Activated CD8-positive, alpha-beta memory T cell treated with anti-CD3 and anti-CD28 coated beads, Interleukin-2, amount 10 ng/mL, durations not matched to agents 7 days and 5 days (primary cell): Measurements from ENCODE around the gene ZNF14. TPM values are rescaled to one million over a fixed set of nuclear protein-coding genes. Genes with fewer than 3 reads are reported as not detected.
"Not testable (repeated sequence)": the region's sequence is repeated elsewhere in the genome, so short reads cannot be mapped to it uniquely, and the experiment has no call there.

Source experiments
- ATAC-seq: fragments of 150-1000 bp; cut with Tn5 transposase; one replicate; pipeline ENCODE4 v1.10.0; 2021; ENCODE audit warnings: moderate library complexity
- CTCF ChIA-PET: fragments of 350-600 bp; sonication (Branson Sonifier 250); formaldehyde crosslinking; loops from one replicate; lab custom pipeline; 2021; ENCODE audit warnings: antibody characterized with exemption; lab: Charles Lee
- DNase-seq: peaks from one replicate; pipeline ENCODE4 v3.0.0-alpha.2; 2020
- H3K27ac Mint-ChIP-seq: one replicate; pipeline ENCODE4 v1.8.0; 2021; ENCODE audit warnings: mild to moderate bottlenecking, mixed read lengths
- H3K27me3 Mint-ChIP-seq: one replicate; pipeline ENCODE4 v1.8.0; 2021; ENCODE audit warnings: mixed read lengths
- H3K36me3 Mint-ChIP-seq: one replicate; pipeline ENCODE4 v1.8.0; 2021; ENCODE audit warnings: mild to moderate bottlenecking, mixed read lengths
- H3K4me1 Mint-ChIP-seq: one replicate; pipeline ENCODE4 v1.8.0; 2021; ENCODE audit warnings: mixed read lengths
- H3K4me3 Mint-ChIP-seq: one replicate; pipeline ENCODE4 v1.8.0; 2021; ENCODE audit warnings: mild to moderate bottlenecking, moderate library complexity, mixed read lengths
- H3K9me3 Mint-ChIP-seq: one replicate; pipeline ENCODE4 v1.8.0; 2022; ENCODE audit warnings: low read depth, mixed read lengths
- total RNA-seq, 2 experiments: library from RNA; stranded (reverse); gene quantifications; one replicate each; pipeline ENCODE4 v1.2.3, GENCODE V29; 2021

ZNF14 gene
- total RNA-seq, 2 experiments from 2014 or later: 5.6 to 6.9 TPM

DNA sequence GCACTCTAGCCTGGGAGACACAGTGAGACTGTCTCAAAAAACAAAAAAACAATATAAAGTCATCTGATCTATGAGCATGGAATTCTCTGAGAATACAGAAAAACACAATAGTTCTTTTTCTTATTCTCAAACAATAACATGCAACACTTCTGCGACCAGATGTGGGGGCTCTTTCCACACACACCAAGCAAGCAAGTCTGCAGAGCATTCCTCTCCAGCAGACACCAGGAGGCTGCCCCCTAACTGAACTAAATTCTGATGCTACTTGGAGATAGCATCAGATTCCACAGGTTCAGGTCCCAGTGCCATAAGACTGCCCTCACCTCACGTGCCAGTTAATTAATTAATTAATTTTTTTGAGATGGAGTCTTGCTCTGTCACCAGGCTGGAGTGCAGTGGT is 36.5 kb downstream of the ZNF14 start:
- no peak for DNase-seq
- Mint-ChIP-seq H3K27me3 (no peaks in the 10 kb centered on the region), H3K27ac (no peak overlapping the region), H3K4me1 (no peaks in the 10 kb centered on the region), H3K36me3 (peaks cover 11% of the 10 kb centered on the region), H3K9me3 (peaks cover 18% of the 10 kb centered on the region), H3K4me3 (no peak overlapping the region)
- no peak for ATAC-seq
- CTCF ChIA-PET: no interaction called here

DNA sequence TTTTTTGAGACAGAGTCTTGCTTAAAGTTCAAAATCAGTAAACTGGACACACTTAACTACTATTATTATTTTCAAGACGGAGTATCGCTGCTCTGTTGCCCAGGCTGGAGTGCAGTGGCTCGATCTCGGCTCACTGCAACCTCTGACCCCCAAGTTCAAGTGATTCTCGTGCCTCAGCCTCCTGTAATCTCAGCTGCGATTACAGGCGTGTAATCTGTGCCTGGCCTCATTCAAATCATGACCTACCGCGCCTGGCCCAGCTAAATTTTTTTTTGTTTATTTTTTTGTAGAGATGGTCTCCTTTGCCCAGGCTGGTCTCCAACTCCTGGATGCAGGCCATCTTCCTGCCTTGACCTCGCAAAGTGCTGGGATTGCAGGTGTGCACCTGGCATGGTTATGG is 41.2 kb downstream of the ZNF14 start:
- Mint-ChIP-seq H3K36me3 (peaks cover 23% of the 10 kb centered on the region), H3K4me1 (no peaks in the 10 kb centered on the region), H3K9me3 (peaks cover 19% of the 10 kb centered on the region), H3K4me3 (no peak overlapping the region), H3K27ac (no peak overlapping the region), H3K27me3 (no peaks in the 10 kb centered on the region)
- CTCF ChIA-PET: no interaction called here
- DNase-seq (no peak), ATAC-seq (no peak)

GRCh38 chr19:19689023-19689422 is 43.9 kb downstream of the ZNF14 start:
- Mint-ChIP-seq H3K9me3 (peaks cover 17% of the 10 kb centered on the region), H3K36me3 (peaks cover 31% of the 10 kb centered on the region)
- CTCF ChIA-PET, H3K4me3 Mint-ChIP-seq, ATAC-seq, H3K27me3 Mint-ChIP-seq, H3K27ac Mint-ChIP-seq, DNase-seq, H3K4me1 Mint-ChIP-seq: not testable (repeated sequence)

DNA sequence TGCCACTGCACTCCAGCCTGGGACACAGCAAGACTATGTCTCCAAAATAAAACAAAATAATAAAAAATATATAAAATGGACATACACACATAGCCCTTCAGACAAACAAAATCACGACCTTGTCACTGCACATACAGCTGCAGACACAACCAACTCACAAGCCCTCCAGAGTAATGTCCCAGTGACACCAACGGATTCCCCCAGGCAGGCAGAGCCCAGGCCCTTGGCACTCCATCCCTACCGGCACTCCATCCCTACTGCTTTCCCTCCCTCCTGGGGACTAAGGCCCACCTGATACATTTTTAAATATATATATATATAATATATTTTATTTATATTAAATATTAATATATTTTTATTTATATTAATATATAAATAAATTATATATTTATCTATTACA is 45.8 kb downstream of the ZNF14 start:
- Mint-ChIP-seq H3K27me3 (no peaks in the 10 kb centered on the region), H3K27ac (no peak overlapping the region), H3K4me1 (no peaks in the 10 kb centered on the region), H3K9me3 (peaks cover 28% of the 10 kb centered on the region), H3K4me3 (no peak overlapping the region), H3K36me3 (peaks cover 48% of the 10 kb centered on the region)
- ATAC-seq (no peak), DNase-seq (no peak)
- CTCF ChIA-PET: no interaction called here

- H3K9me3 Mint-ChIP-seq: peaks cover 25% of the 10 kb centered on the region
- DNase-seq: no peak
- peaks cover 49% of the 10 kb centered on the region for H3K36me3 Mint-ChIP-seq
- H3K27ac Mint-ChIP-seq: no peak overlapping the region
- ATAC-seq: no peak
- H3K4me1 Mint-ChIP-seq: no peaks in the 10 kb centered on the region
- CTCF ChIA-PET: no interaction called here
- no peak overlapping the region for H3K4me3 Mint-ChIP-seq
- H3K27me3 Mint-ChIP-seq: no peaks in the 10 kb centered on the region
These were observed 46.3 kb downstream of the ZNF14 start for GRCh38 chr19:19686580-19686979.

DNA sequence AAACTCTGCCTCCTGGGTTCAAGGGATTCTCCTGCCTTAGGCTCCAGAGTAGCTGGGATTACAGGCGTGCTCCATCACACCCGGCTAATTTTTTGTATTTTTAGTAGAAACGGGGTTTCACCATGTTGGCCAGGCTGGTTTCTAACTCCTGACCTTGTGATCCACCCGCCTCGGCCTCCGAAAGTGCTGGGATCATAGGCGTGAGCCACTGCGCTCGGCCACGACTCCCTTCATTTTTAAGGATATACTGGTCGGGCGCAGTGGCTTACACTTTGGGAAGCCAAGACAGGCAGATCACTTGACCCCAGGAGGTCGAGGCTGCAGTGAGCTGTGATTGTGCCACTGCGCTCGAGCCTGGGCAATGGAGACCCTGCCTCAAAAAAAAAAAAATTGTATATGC is 46.8 kb downstream of the ZNF14 start:
- H3K27ac Mint-ChIP-seq, H3K4me3 Mint-ChIP-seq, H3K4me1 Mint-ChIP-seq, H3K27me3 Mint-ChIP-seq, ATAC-seq, CTCF ChIA-PET: not testable (repeated sequence)
- Mint-ChIP-seq H3K9me3 (peaks cover 28% of the 10 kb centered on the region), H3K36me3 (peaks cover 52% of the 10 kb centered on the region)
- peak; percentile 33 for DNase-seq

GRCh38 chr19:19679176-19680073 is 53.5 kb downstream of the ZNF14 start:
- no peak overlapping the region for H3K27ac Mint-ChIP-seq

DNA sequence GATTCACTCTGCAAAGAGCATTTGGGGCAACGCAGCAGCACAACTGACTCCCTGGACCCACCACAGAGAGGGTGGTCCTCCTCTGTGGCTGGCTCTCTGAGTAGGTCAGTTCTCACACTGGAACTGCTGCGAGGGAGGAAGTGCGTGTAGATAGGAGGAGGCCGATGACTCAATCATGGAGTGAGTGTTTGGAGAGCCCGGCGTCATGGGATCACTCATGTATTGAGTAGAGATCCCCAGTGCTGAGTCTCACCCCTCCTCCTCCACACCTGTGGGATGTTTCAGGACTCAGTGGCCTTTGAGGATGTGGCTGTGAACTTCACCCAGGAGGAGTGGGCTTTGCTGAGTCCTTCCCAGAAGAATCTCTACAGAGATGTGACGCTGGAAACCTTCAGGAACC is 55.3 kb downstream of the ZNF14 start:
- Mint-ChIP-seq H3K36me3 (peaks cover 97% of the 10 kb centered on the region), H3K27ac (peak overlapping the region; percentile 32), H3K4me3 (no peak overlapping the region), H3K27me3 (no peaks in the 10 kb centered on the region), H3K4me1 (peaks cover 17% of the 10 kb centered on the region), H3K9me3 (peaks cover 51% of the 10 kb centered on the region)
- ATAC-seq (no peak), DNase-seq (peak; percentile 14)
- CTCF ChIA-PET: no interaction called here

More at GRCh38 chr19:19679176-19680073, 53.5 kb downstream of the ZNF14 start:
- DNase-seq (peak; percentile 32), ATAC-seq (no peak)
- peaks cover 9% of the 10 kb centered on the region for H3K4me1 Mint-ChIP-seq
- CTCF ChIA-PET: no interaction called here
- peaks cover 59% of the 10 kb centered on the region for H3K9me3 Mint-ChIP-seq
- H3K27me3 Mint-ChIP-seq: no peaks in the 10 kb centered on the region
- H3K4me3 Mint-ChIP-seq: no peak overlapping the region
- peaks cover 96% of the 10 kb centered on the region for H3K36me3 Mint-ChIP-seq

- no peak overlapping the region for H3K4me3 Mint-ChIP-seq
- no peak for ATAC-seq
- H3K4me1 Mint-ChIP-seq: peaks cover 35% of the 10 kb centered on the region
- H3K27ac Mint-ChIP-seq: no peak overlapping the region
- H3K27me3 Mint-ChIP-seq: no peaks in the 10 kb centered on the region
- H3K9me3 Mint-ChIP-seq: peaks cover 42% of the 10 kb centered on the region
- H3K36me3 Mint-ChIP-seq: peaks cover 95% of the 10 kb centered on the region
- CTCF ChIA-PET: no interaction called here
- peak; percentile 8 for DNase-seq
These were observed 58.6 kb downstream of the ZNF14 start for GRCh38 chr19:19674315-19674714.

GRCh38 chr19:19672816-19673215 is 60.1 kb downstream of the ZNF14 start:
- Mint-ChIP-seq H3K27me3 (no peaks in the 10 kb centered on the region), H3K36me3 (peaks cover 82% of the 10 kb centered on the region), H3K9me3 (peaks cover 30% of the 10 kb centered on the region), H3K4me1 (peaks cover 42% of the 10 kb centered on the region), H3K27ac (no peak overlapping the region), H3K4me3 (no peak overlapping the region)
- ATAC-seq: no peak
- no peak for DNase-seq
- CTCF ChIA-PET: no interaction called here

DNA sequence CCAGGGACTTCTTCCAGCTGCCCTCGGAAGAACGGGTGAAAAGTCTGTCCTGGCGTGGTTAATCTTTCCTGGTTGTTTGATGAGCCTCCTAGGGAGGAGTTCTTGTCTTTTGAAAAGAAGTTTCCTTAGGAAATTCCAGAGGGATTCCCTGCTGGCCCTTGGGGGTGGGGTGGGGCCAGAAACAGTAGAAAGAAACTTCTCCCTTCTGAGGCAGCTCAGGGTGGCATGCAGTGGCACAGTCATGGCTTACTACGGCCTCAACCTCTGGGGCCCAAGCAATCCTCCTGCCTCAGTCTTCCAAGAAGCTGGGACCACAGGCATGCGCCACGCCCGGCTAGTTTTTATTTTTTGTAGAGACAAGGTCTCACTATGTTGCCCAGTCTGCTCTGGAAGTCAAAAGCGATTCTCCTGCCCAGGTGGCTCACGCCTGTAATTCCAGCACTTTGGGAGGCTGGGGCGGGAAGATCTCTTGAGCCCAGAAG is 62.8 kb downstream of the ZNF14 start:
- H3K4me1 Mint-ChIP-seq: peaks cover 43% of the 10 kb centered on the region
- H3K9me3 Mint-ChIP-seq: peaks cover 13% of the 10 kb centered on the region
- H3K27me3 Mint-ChIP-seq: no peaks in the 10 kb centered on the region
- CTCF ChIA-PET: interaction anchor here (0.5 kb wide), 1 partner anchor 127 kb away, joined by 3 read pairs; no protein-coding TSS in a partner anchor
- peaks cover 64% of the 10 kb centered on the region for H3K36me3 Mint-ChIP-seq
- H3K4me3 Mint-ChIP-seq: peak overlapping the region; percentile 81
- DNase-seq (no peak), ATAC-seq (no peak)
- peak overlapping the region; percentile 93 for H3K27ac Mint-ChIP-seq

GRCh38 chr19:19668230-19669012 is 64.5 kb downstream of the ZNF14 start, which contains the start of gene ZNF101:
Gene ZNF101, plus strand, starts transcription at chr19:19668839. Its CDS starts 125 bp downstream, at chr19:19668964.
- Mint-ChIP-seq H3K9me3 (peaks cover 9% of the 10 kb centered on the region), H3K36me3 (peaks cover 48% of the 10 kb centered on the region), H3K27ac (peak within 1 kb of the TSS; percentile 93), H3K4me1 (peaks cover 40% of the 10 kb centered on the region), H3K4me3 (peak within 1 kb of the TSS; percentile 81), H3K27me3 (no peaks in the 10 kb centered on the region)
- CTCF ChIA-PET: interaction anchor here (0.7 kb wide), 1 partner anchor 116 kb away, joined by 3 read pairs; no protein-coding TSS in a partner anchor
- ATAC-seq (peak; percentile 79), DNase-seq (peak; percentile 99)

DNA sequence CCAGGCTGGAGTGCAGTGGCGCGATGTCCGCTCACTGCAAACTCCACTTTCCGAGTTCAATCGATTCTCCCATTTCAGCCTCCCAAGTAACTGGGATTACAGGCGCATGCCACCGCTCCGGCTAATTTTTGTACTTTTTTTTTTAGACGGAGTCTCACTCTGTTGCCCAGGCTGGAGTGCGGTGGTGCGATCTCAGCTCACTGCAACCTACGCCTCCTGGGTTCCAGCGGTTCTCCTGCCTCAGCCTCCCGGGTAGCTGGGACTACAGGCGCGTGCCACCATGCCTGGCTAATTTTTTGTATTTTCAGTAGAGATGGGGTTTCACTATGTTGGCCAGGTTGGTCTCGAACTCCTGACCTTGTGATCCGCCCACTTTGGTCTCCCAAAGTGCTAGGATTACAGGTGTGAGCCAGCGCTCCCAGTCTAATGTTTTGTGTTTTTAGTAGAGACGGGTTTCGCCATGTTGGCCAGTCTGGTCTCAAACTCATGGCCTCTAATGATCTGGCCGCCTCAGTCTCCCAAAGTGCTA is 67.4 kb downstream of the ZNF14 start:
- H3K27ac Mint-ChIP-seq: not testable (repeated sequence)

More for the DNA sequence above, 67.4 kb downstream of the ZNF14 start:
- DNase-seq, H3K9me3 Mint-ChIP-seq, ATAC-seq, H3K4me3 Mint-ChIP-seq, CTCF ChIA-PET, H3K27me3 Mint-ChIP-seq: not testable (repeated sequence)
- H3K4me1 Mint-ChIP-seq: peaks cover 47% of the 10 kb centered on the region
- peaks cover 41% of the 10 kb centered on the region for H3K36me3 Mint-ChIP-seq
